IMR-90 (cell line): ENCODE measurements around the gene APPBP2. TPM values are rescaled to one million over a fixed set of nuclear protein-coding genes. Genes with fewer than 3 reads are reported as not detected.

Experiments
- ATAC-seq: fragments of 200-7000 bp; cut with Tn5 transposase; 2 replicates; pipeline ENCODE4 v1.9.1; 2020; ENCODE audit warnings: low read depth, mild to moderate bottlenecking, moderate library complexity
- BruUV-seq: library from RNA; stranded (reverse); fragments of 400-500 nt; replicated peaks from 2 replicates; lab custom pipeline; 2021; lab: Mats Ljungman, UMichigan
- CTCF ChIA-PET: fragments of 300-600 bp; formaldehyde crosslinking; extraction: SDS; loops from one replicate; lab custom pipeline; 2021; ENCODE audit warnings: antibody characterized with exemption; lab: Yijun Ruan, JAX
- POLR2A ChIA-PET: fragments of 300-600 bp; sonication (Branson Sonifier 250); formaldehyde crosslinking; loops from one replicate; lab custom pipeline; 2022; ENCODE audit warnings: antibody characterized with exemption; ENCODE audit not compliant: unreplicated experiment; lab: Charles Lee
- DNase-seq: peaks from one replicate; pipeline ENCODE4 v3.0.0; 2013
- H2AFZ ChIP-seq: replicated peaks from 2 replicates; pipeline ENCODE3; 2013; ENCODE audit warnings: low read length, mild to moderate bottlenecking; ENCODE audit not compliant: poor library complexity
- H2AK5ac ChIP-seq: 2 replicates; pipeline ENCODE4 v1.6.1; 2013; ENCODE audit warnings: low read depth, low read length, inconsistent platforms
- H2AK9ac ChIP-seq: replicated peaks from 2 replicates; pipeline ENCODE3; 2013; ENCODE audit warnings: mild to moderate bottlenecking, low read depth, low read length, moderate library complexity; ENCODE audit not compliant: poor library complexity
- H2BK120ac ChIP-seq: 2 replicates; pipeline ENCODE4 v1.6.1; 2013; ENCODE audit warnings: low read depth, low read length, inconsistent platforms
- H2BK15ac ChIP-seq: 3 replicates; pipeline ENCODE4 v1.6.1; 2013; ENCODE audit warnings: low read depth, low read length, inconsistent platforms
- H2BK20ac ChIP-seq: 2 replicates; pipeline ENCODE4 v1.6.1; 2013; ENCODE audit warnings: low read depth, mild to moderate bottlenecking, inconsistent platforms, low read length, moderate library complexity
- H2BK5ac ChIP-seq: 2 replicates; pipeline ENCODE4 v1.6.1; 2013; ENCODE audit warnings: mild to moderate bottlenecking, low read depth, low read length, inconsistent platforms; ENCODE audit not compliant: poor library complexity, severe bottlenecking
- H3K14ac ChIP-seq: replicated peaks from 2 replicates; pipeline ENCODE4 v1.6.1; 2013; ENCODE audit warnings: low read depth, low read length, inconsistent platforms
- H3K18ac ChIP-seq: 2 replicates; pipeline ENCODE4 v1.6.1; 2013; ENCODE audit warnings: low read depth, low read length, control low read depth
- H3K23ac ChIP-seq: 2 replicates; pipeline ENCODE4 v1.6.1; 2013; ENCODE audit warnings: low read depth, low read length, inconsistent platforms
- H3K27ac ChIP-seq: 2 replicates; pipeline ENCODE4 v1.5.1; 2013; ENCODE audit warnings: mild to moderate bottlenecking, control low read depth, low read length; ENCODE audit not compliant: insufficient read depth
- H3K27me3 ChIP-seq: 2 replicates; pipeline ENCODE4 v1.6.1; 2013; ENCODE audit warnings: low read length; ENCODE audit not compliant: control insufficient read depth, insufficient read depth
- H3K36me3 ChIP-seq: 2 replicates; pipeline ENCODE4 v1.6.1; 2013; ENCODE audit warnings: low read length, mixed read lengths; ENCODE audit not compliant: control insufficient read depth, insufficient read depth
- H3K4ac ChIP-seq: 2 replicates; pipeline ENCODE4 v1.6.1; 2013; ENCODE audit warnings: low read depth, low read length, inconsistent platforms
- H3K4me1 ChIP-seq: 2 replicates; pipeline ENCODE4 v1.6.1; 2013; ENCODE audit warnings: low read length, mixed read lengths; ENCODE audit not compliant: control insufficient read depth, insufficient read depth
- H3K4me2 ChIP-seq: 2 replicates; pipeline ENCODE4 v1.6.1; 2013; ENCODE audit warnings: low read depth, mild to moderate bottlenecking, control low read depth, low read length, moderate library complexity
- H3K4me3 ChIP-seq: 2 replicates; pipeline ENCODE4 v1.5.1; 2013; ENCODE audit warnings: low read depth, mild to moderate bottlenecking, control low read depth, low read length, moderate library complexity; ENCODE audit not compliant: insufficient read depth
- H3K56ac ChIP-seq: 2 replicates; pipeline ENCODE4 v1.6.1; 2013; ENCODE audit warnings: low read length, inconsistent platforms; ENCODE audit not compliant: insufficient read depth; ENCODE audit errors: extremely low read depth
- H3K79me1 ChIP-seq, 2 experiments: 2 replicates each; pipeline ENCODE4 v1.6.1; 2013; ENCODE audit warnings: low read length in 2 of 2, inconsistent platforms in 1 of 2, low read depth in 1 of 2
- H3K9ac ChIP-seq: 2 replicates; pipeline ENCODE4 v1.6.1; 2013; ENCODE audit warnings: low read depth, low read length, control low read depth
- H3K9me1 ChIP-seq: 2 replicates; pipeline ENCODE4 v1.6.1; 2013; ENCODE audit warnings: low read length, inconsistent platforms; ENCODE audit not compliant: insufficient read depth
- H3K9me3 ChIP-seq: 2 replicates; pipeline ENCODE4 v1.6.1; 2013; ENCODE audit warnings: low read length; ENCODE audit not compliant: control insufficient read depth, insufficient read depth
- H4K20me1 ChIP-seq: 2 replicates; pipeline ENCODE4 v1.6.1; 2013; ENCODE audit warnings: low read length, inconsistent platforms; ENCODE audit not compliant: insufficient read depth
- H4K5ac ChIP-seq: 2 replicates; pipeline ENCODE4 v1.6.1; 2013; ENCODE audit warnings: mild to moderate bottlenecking, low read depth, low read length, control low read depth
- H4K8ac ChIP-seq, 2 experiments: 2 replicates each; pipeline ENCODE4 v1.6.1; 2013; ENCODE audit warnings: low read depth in 2 of 2, low read length in 2 of 2, control low read depth in 1 of 2, inconsistent platforms in 1 of 2
- H4K91ac ChIP-seq: 2 replicates; pipeline ENCODE4 v1.6.1; 2013; ENCODE audit warnings: low read depth, low read length, inconsistent platforms; ENCODE audit not compliant: insufficient read depth
- CEBPB ChIP-seq: IDR thresholded peaks from 2 replicates; pipeline ENCODE4 v1.6.1; 2012; ENCODE audit warnings: low read depth, low read length, improper control_type of control experiment
- CTCF ChIP-seq: conservative IDR thresholded peaks from 2 replicates; pipeline ENCODE4 v1.5.1; 2012; ENCODE audit warnings: mild to moderate bottlenecking, low read depth, low read length, improper control_type of control experiment
- WGBS, 2 experiments: methylation state at CpG; one replicate each; pipeline versions ENCODE4 v1.1.5 to v1.1.7; 2013; ENCODE audit warnings: missing lambda C conversion rate in 2 of 2; ENCODE audit not compliant: insufficient read length in 1 of 2; ENCODE audit errors: extremely low coverage in 2 of 2; 5-methylcytosine and 5-hydroxymethylcytosine counted together
- dilution Hi-C: fragments of 300-500 bp; cut with HindIII; formaldehyde crosslinking; loops from one replicate; pipeline ENCODE4 v1.14.3; 2018; ENCODE audit warnings: low sequenced_read_pairs; ENCODE audit not compliant: unreplicated experiment
- in situ Hi-C: fragments of 300-500 bp; cut with MboI; formaldehyde crosslinking; loops from 3 replicates; pipeline ENCODE4 v1.14.3; 2019; ENCODE audit warnings: low sequenced_read_pairs, inconsistent platforms, mixed read lengths
- intact Hi-C: fragments of 100-400 bp; cut with micrococcal nuclease; formaldehyde crosslinking; loops from 2 replicates; pipeline ENCODE4 v1.10.0; 2022
- polyA plus RNA-seq, 3 experiments: library from polyadenylated mRNA; depleted of rRNA; stranded (reverse); fragments of >200 nt; gene quantifications; 2 replicates each; pipeline ENCODE4 v1.2.3, GENCODE V29; 2012; ENCODE audit warnings: low replicate concordance in 1 of 3
- total RNA-seq: library from RNA; depleted of rRNA; stranded (reverse); fragments of >200 nt; gene quantifications from 2 replicates; pipeline ENCODE4 v1.2.3, GENCODE V29; 2012

APPBP2 gene
- total and polyA plus RNA-seq, 2 of the 4 experiments (the other 2 are of a cell fraction), result 12.3 to 93.9 TPM

GRCh38 chr17:60493847-60494321, 32.2 kb downstream of the APPBP2 start:
- dilution Hi-C loops, result no loop called here
- Histone ChIP-seq H2BK120ac (no peak overlapping the region), H2BK15ac (no peak overlapping the region), H3K79me1 (peaks cover 10 to 49% of the 10 kb centered on the region in 2 experiments), H3K9me1 (no peaks in the 10 kb centered on the region), H2AK5ac (no peak overlapping the region), H4K8ac (no peak overlapping the region; a peak in 1 of 4 replicates), H4K91ac (no peak overlapping the region), H3K36me3 (peaks cover 40% of the 10 kb centered on the region), H3K23ac (no peak overlapping the region), H3K4ac (no peak overlapping the region), H3K14ac (no peak overlapping the region), H3K27me3 (no peaks in the 10 kb centered on the region), H2AK9ac (no peak overlapping the region), H3K27ac (no peak overlapping the region), H3K9ac (no peak overlapping the region), H3K9me3 (peaks cover 7% of the 10 kb centered on the region), H3K56ac (no peak overlapping the region), H3K18ac (no peak overlapping the region), H4K5ac (no peak overlapping the region), H2BK20ac (no peak overlapping the region), H2BK5ac (peak overlapping the region; percentile 95), H4K20me1 (peaks cover 10% of the 10 kb centered on the region), H3K4me1 (peaks cover 2% of the 10 kb centered on the region; the same call in 1 of the 2 replicates), H3K4me3 (no peak overlapping the region), H3K4me2 (no peak overlapping the region; the same call in 1 of the 2 replicates), H2AFZ (no peak overlapping the region)
- BruUV-seq, result no TSS peak
- ChIA-PET POLR2A (no interaction called here), CTCF (no interaction called here)
- DNase-seq (peak; percentile 60), ATAC-seq (peak; percentile 53)
- intact Hi-C loops, result no loop called here
- in situ Hi-C loops, result no loop called here
- TF ChIP-seq CTCF (no peak), CEBPB (peak; percentile 41; the same call in 1 of the 2 replicates)
- WGBS, 2 experiments, result no CpG with 5 or more reads among the region's 3 CpGs
